Keratinocyte (primary cell): ENCODE data around the gene MRTFA. TPM values are rescaled to one million over a fixed set of nuclear protein-coding genes. Genes with fewer than 3 reads are reported as not detected.

ENCODE experiments used
- DNase-seq: peaks from one replicate; pipeline ENCODE4 v3.0.0-alpha.2; 2011; ENCODE audit warnings: low read depth, missing footprints, low spot score
- FAIRE-seq: peaks from 2 replicates; lab custom pipeline; 2011; peaks lifted over from hg19 to GRCh38; lab: Jason Lieb, UNC
- H2AFZ ChIP-seq: 2 replicates; pipeline ENCODE4 v1.6.0; 2012; ENCODE audit warnings: low read length, control low read depth, inconsistent platforms; ENCODE audit not compliant: control insufficient read depth
- H3K27ac ChIP-seq: 2 replicates; pipeline ENCODE4 v1.5.1; 2011; ENCODE audit warnings: low read length; ENCODE audit not compliant: control insufficient read depth, insufficient read depth
- H3K27me3 ChIP-seq: 3 replicates; pipeline ENCODE4 v1.6.0; 2011; ENCODE audit warnings: low read length; ENCODE audit not compliant: control insufficient read depth, insufficient read depth; ENCODE audit errors: extremely low read depth
- H3K36me3 ChIP-seq, 2 experiments: 2 replicates in 1 of 2; 3 replicates in 1 of 2; pipeline ENCODE4 v1.5.1; 2011; ENCODE audit warnings: low read length in 2 of 2, mild to moderate bottlenecking in 1 of 2; ENCODE audit not compliant: control insufficient read depth in 2 of 2, insufficient read depth in 2 of 2; ENCODE audit errors: extremely low read depth in 1 of 2
- H3K4me1 ChIP-seq: 3 replicates; pipeline ENCODE4 v1.5.1; 2011; ENCODE audit warnings: low read length; ENCODE audit not compliant: control insufficient read depth, insufficient read depth; ENCODE audit errors: extremely low read depth
- H3K4me2 ChIP-seq: 3 replicates; pipeline ENCODE4 v1.6.0; 2011; ENCODE audit warnings: low read depth, low read length; ENCODE audit not compliant: control insufficient read depth, insufficient read depth; ENCODE audit errors: extremely low read depth
- H3K4me3 ChIP-seq, 3 experiments: fragments of 200-600 bp in 1 of 3; sonication (generic) in 1 of 3; 2 replicates in 2 of 3; 3 replicates in 1 of 3; pipeline ENCODE4 v1.5.1; 2011 to 2016; ENCODE audit warnings: low read length in 3 of 3, mild to moderate bottlenecking in 3 of 3, control low read depth in 2 of 3, inconsistent platforms in 1 of 3, low read depth in 1 of 3, mixed read lengths in 1 of 3, mixed run types in 1 of 3, moderate library complexity in 1 of 3; ENCODE audit not compliant: control insufficient read depth in 2 of 3, insufficient read depth in 2 of 3; ENCODE audit errors: extremely low read depth in 1 of 3
- H3K79me2 ChIP-seq: 2 replicates; pipeline ENCODE4 v1.6.0; 2012; ENCODE audit warnings: low read length; ENCODE audit not compliant: control insufficient read depth, insufficient read depth
- H3K9ac ChIP-seq: 3 replicates; pipeline ENCODE4 v1.6.0; 2011; ENCODE audit warnings: low read length; ENCODE audit not compliant: control insufficient read depth, insufficient read depth; ENCODE audit errors: extremely low read depth
- H3K9me1 ChIP-seq: 3 replicates; pipeline ENCODE4 v1.6.0; 2011; ENCODE audit warnings: low read length; ENCODE audit not compliant: control insufficient read depth, insufficient read depth; ENCODE audit errors: extremely low read depth
- H3K9me3 ChIP-seq: 2 replicates; pipeline ENCODE4 v1.5.1; 2012; ENCODE audit warnings: low read depth, low read length; ENCODE audit not compliant: control insufficient read depth
- H4K20me1 ChIP-seq: 3 replicates; pipeline ENCODE4 v1.6.0; 2011; ENCODE audit warnings: low read length; ENCODE audit not compliant: control insufficient read depth, insufficient read depth; ENCODE audit errors: extremely low read depth
- EZH2 ChIP-seq: IDR thresholded peaks from one replicate; pipeline ENCODE4 v1.6.1; 2012; ENCODE audit warnings: inconsistent platforms, mild to moderate bottlenecking, low read length, moderate library complexity
- dilution Hi-C: fragments of 300-500 bp; cut with MboI; formaldehyde crosslinking; loops from one replicate; pipeline ENCODE4 v1.7.0; 2020; ENCODE audit warnings: low sequenced_read_pairs; ENCODE audit not compliant: extremely low pct_ligation_motif_present
- polyA plus RNA-seq, 5 experiments: library from polyadenylated mRNA; depleted of rRNA in 3 of 5; stranded (reverse) in 3 of 5; stranded (forward) in 1 of 5; unstranded in 1 of 5; fragments of >200 nt; gene quantifications; 1 replicate in 1 of 5; 2 replicates in 3 of 5; 3 replicates in 1 of 5; pipeline versions ENCODE4 v1.2.1 to v1.2.3, GENCODE V29; 2011 to 2012; ENCODE audit warnings: missing spikeins in 2 of 5, low read depth in 1 of 5, low replicate concordance in 1 of 5
- TF ChIP-seq, protein P1 (sequence below), 3 experiments: IDR thresholded peaks in 1 of 3; conservative IDR thresholded peaks in 1 of 3; optimal IDR thresholded peaks in 1 of 3; 2 replicates in 2 of 3; 3 replicates in 1 of 3; pipeline versions ENCODE3 to v1.5.1; 2011; ENCODE audit warnings: low read length in 3 of 3, mild to moderate bottlenecking in 3 of 3, moderate library complexity in 2 of 3, control low read depth in 1 of 3, inconsistent platforms in 1 of 3; ENCODE audit not compliant: insufficient read depth in 2 of 3; ENCODE audit errors: extremely low read depth in 1 of 3

The MRTFA gene
- polyA plus RNA-seq, 1 donor (not counting 4 experiments of a cell fraction or from before 2014, with no cell fraction given), result 6.5 TPM

DNA sequence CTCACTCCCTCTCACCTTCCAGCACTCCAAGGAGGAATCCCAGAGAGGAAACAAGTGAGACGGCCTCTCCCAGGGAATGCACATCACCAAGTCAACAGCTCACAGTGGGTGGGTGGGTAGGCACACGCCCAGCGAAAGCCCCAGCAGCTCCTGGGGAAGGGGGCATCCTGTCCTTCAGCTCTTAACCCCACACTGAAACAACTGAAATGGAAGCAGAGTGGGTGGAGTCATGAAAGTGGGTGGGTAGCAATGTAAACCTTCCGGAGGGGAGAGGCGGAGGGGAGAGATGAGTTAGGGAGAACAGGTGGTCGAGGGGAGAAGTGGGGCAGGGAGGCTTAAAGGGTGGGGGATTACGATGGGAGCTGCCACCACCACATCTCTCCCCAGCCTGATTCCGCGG lies 48.2 kb upstream of the MRTFA start:
- no peaks in the 10 kb centered on the region for H3K9me1 ChIP-seq
- no peak for FAIRE-seq
- no peak overlapping the region for H3K4me2 ChIP-seq
- no peak overlapping the region for H2AFZ ChIP-seq
- dilution Hi-C loops, result no loop called here
- H3K27ac ChIP-seq, result no peak overlapping the region
- peaks cover 12% of the 10 kb centered on the region for H3K4me1 ChIP-seq
- H3K9ac ChIP-seq, result no peak overlapping the region
- no peaks in the 10 kb centered on the region for H3K27me3 ChIP-seq
- H3K9me3 ChIP-seq, result no peaks in the 10 kb centered on the region
- H4K20me1 ChIP-seq, result no peaks in the 10 kb centered on the region
- no peak for DNase-seq
- no peaks in the 10 kb centered on the region for H3K36me3 ChIP-seq
- no peak for TF ChIP-seq EZH2
- H3K79me2 ChIP-seq, result no peaks in the 10 kb centered on the region
- no peak overlapping the region for H3K4me3 ChIP-seq

DNA sequence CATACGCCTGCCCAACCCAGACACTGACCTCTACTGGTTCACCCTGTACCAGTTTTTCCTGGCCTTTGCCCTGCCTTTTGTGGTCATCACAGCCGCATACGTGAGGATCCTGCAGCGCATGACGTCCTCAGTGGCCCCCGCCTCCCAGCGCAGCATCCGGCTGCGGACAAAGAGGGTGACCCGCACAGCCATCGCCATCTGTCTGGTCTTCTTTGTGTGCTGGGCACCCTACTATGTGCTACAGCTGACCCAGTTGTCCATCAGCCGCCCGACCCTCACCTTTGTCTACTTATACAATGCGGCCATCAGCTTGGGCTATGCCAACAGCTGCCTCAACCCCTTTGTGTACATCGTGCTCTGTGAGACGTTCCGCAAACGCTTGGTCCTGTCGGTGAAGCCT lies 44.9 kb upstream of the MRTFA start:
- no peak overlapping the region for H3K4me2 ChIP-seq
- FAIRE-seq (no peak), DNase-seq (no peak)

More for the DNA sequence above, 44.9 kb upstream of the MRTFA start:
- no peak overlapping the region for H3K27ac ChIP-seq
- no peaks in the 10 kb centered on the region for H3K79me2 ChIP-seq
- TF ChIP-seq, protein P1, sequence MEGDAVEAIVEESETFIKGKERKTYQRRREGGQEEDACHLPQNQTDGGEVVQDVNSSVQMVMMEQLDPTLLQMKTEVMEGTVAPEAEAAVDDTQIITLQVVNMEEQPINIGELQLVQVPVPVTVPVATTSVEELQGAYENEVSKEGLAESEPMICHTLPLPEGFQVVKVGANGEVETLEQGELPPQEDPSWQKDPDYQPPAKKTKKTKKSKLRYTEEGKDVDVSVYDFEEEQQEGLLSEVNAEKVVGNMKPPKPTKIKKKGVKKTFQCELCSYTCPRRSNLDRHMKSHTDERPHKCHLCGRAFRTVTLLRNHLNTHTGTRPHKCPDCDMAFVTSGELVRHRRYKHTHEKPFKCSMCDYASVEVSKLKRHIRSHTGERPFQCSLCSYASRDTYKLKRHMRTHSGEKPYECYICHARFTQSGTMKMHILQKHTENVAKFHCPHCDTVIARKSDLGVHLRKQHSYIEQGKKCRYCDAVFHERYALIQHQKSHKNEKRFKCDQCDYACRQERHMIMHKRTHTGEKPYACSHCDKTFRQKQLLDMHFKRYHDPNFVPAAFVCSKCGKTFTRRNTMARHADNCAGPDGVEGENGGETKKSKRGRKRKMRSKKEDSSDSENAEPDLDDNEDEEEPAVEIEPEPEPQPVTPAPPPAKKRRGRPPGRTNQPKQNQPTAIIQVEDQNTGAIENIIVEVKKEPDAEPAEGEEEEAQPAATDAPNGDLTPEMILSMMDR (optimal IDR thresholded peaks at IDR 0.05 in 1 of 3, IDR thresholded peaks at IDR 0.05 in 1 of 3, conservative IDR thresholded peaks at IDR 0.05 in 1 of 3; ENCODE audit: extremely low read depth in 1 of 3, insufficient read depth in 2 of 3, low read length in 3 of 3), result no peak
- TF ChIP-seq EZH2, result no peak
- no peaks in the 10 kb centered on the region for H3K9me1 ChIP-seq
- no peak overlapping the region for H3K4me3 ChIP-seq
- no peaks in the 10 kb centered on the region for H3K9me3 ChIP-seq
- no peaks in the 10 kb centered on the region for H3K36me3 ChIP-seq
- peaks cover 21% of the 10 kb centered on the region for H3K4me1 ChIP-seq
- dilution Hi-C loops, result no loop called here
- H4K20me1 ChIP-seq, result no peaks in the 10 kb centered on the region
- peaks cover 6% of the 10 kb centered on the region for H3K27me3 ChIP-seq
- H3K9ac ChIP-seq, result no peak overlapping the region
- no peak overlapping the region for H2AFZ ChIP-seq
